ENCODE data around the gene CLCN4.

CLCN4 gene

GRCh38 chrX:10186355-10186754, 29.6 kb downstream of the CLCN4 start:
- no peak for DNase-seq (ENCODE audit: low read depth, low spot score)
- H3K4me3 ChIP-seq (ENCODE audit: low read length), result no peak overlapping the region

- DNase-seq (ENCODE audit: low read depth, low spot score), result no peak
Measured at GRCh38 chrX:10187421-10187820, 30.6 kb downstream of the CLCN4 start.

GRCh38 chrX:10189317-10190268, 32.8 kb downstream of the CLCN4 start:
- peak; percentile 29 for DNase-seq (ENCODE audit: low read depth, low spot score)
- no peak overlapping the region for H3K4me3 ChIP-seq (ENCODE audit: low read length)

More at GRCh38 chrX:10187421-10187820, 30.6 kb downstream of the CLCN4 start:
- H3K4me3 ChIP-seq (ENCODE audit: low read length), result no peak overlapping the region

- DNase-seq (ENCODE audit: low read depth, low spot score), result peak; percentile 35
- H3K4me3 ChIP-seq (ENCODE audit: low read length), result no peak overlapping the region
Measured at GRCh38 chrX:10190367-10190766, 33.6 kb downstream of the CLCN4 start.

GRCh38 chrX:10193587-10193986, 36.8 kb downstream of the CLCN4 start:
- no peak for DNase-seq (ENCODE audit: low read depth, low spot score)

GRCh38 chrX:10195425-10195824, 38.6 kb downstream of the CLCN4 start:
- DNase-seq (ENCODE audit: low read depth, low spot score), result no peak
- no peak overlapping the region for H3K4me3 ChIP-seq (ENCODE audit: low read length)

More at GRCh38 chrX:10193587-10193986, 36.8 kb downstream of the CLCN4 start:
- no peak overlapping the region for H3K4me3 ChIP-seq (ENCODE audit: low read length)

GRCh38 chrX:10195947-10196346, 39.2 kb downstream of the CLCN4 start:
- H3K4me3 ChIP-seq (ENCODE audit: low read length), result no peak overlapping the region
- DNase-seq (ENCODE audit: low read depth, low spot score), result no peak

GRCh38 chrX:10197279-10198210, 40.8 kb downstream of the CLCN4 start:
- no peak overlapping the region for H3K4me3 ChIP-seq (ENCODE audit: low read length)
- DNase-seq (ENCODE audit: low read depth, low spot score), result no peak

- no peak overlapping the region for H3K4me3 ChIP-seq (ENCODE audit: low read length)
- no peak for DNase-seq (ENCODE audit: low read depth, low spot score)
Measured at GRCh38 chrX:10198254-10198653, 41.5 kb downstream of the CLCN4 start.

GRCh38 chrX:10199212-10199611, 42.4 kb downstream of the CLCN4 start:
- DNase-seq (ENCODE audit: low read depth, low spot score), result no peak
- H3K4me3 ChIP-seq (ENCODE audit: low read length), result no peak overlapping the region

GRCh38 chrX:10203617-10204016, 46.8 kb downstream of the CLCN4 start:
- H3K4me3 ChIP-seq (ENCODE audit: low read length), result no peak overlapping the region
- DNase-seq (ENCODE audit: low read depth, low spot score), result no peak

- H3K4me3 ChIP-seq (ENCODE audit: low read length), result no peak overlapping the region
Measured at GRCh38 chrX:10206317-10206716, 49.5 kb downstream of the CLCN4 start.

GRCh38 chrX:10208281-10208856, 51.6 kb downstream of the CLCN4 start:
- no peak for DNase-seq (ENCODE audit: low read depth, low spot score)
- H3K4me3 ChIP-seq (ENCODE audit: low read length), result no peak overlapping the region

More at GRCh38 chrX:10206317-10206716, 49.5 kb downstream of the CLCN4 start:
- DNase-seq (ENCODE audit: low read depth, low spot score), result no peak

GRCh38 chrX:10208953-10209352, 52.2 kb downstream of the CLCN4 start:
- H3K4me3 ChIP-seq (ENCODE audit: low read length), result no peak overlapping the region
- DNase-seq (ENCODE audit: low read depth, low spot score), result no peak

- no peak for DNase-seq (ENCODE audit: low read depth, low spot score)
- no peak overlapping the region for H3K4me3 ChIP-seq (ENCODE audit: low read length)
Measured at GRCh38 chrX:10212395-10212794, 55.6 kb downstream of the CLCN4 start.

GRCh38 chrX:10213716-10214115, 56.9 kb downstream of the CLCN4 start:
- no peak overlapping the region for H3K4me3 ChIP-seq (ENCODE audit: low read length)
- DNase-seq (ENCODE audit: low read depth, low spot score), result no peak

- H3K4me3 ChIP-seq (ENCODE audit: low read length), result no peak overlapping the region
- DNase-seq (ENCODE audit: low read depth, low spot score), result no peak
Measured at GRCh38 chrX:10216208-10216607, 59.4 kb downstream of the CLCN4 start.

- no peak for DNase-seq (ENCODE audit: low read depth, low spot score)
- no peak overlapping the region for H3K4me3 ChIP-seq (ENCODE audit: low read length)
Measured at GRCh38 chrX:10217198-10217597, 60.4 kb downstream of the CLCN4 start.

- H3K4me3 ChIP-seq (ENCODE audit: low read length), result no peak overlapping the region
- DNase-seq (ENCODE audit: low read depth, low spot score), result no peak
Measured at GRCh38 chrX:10221651-10222050, 64.9 kb downstream of the CLCN4 start.
